ENCODE measurements around the gene RAVER1.

RAVER1 gene

GRCh38 chr19:10293637-10294367 lies 39.5 kb downstream of the RAVER1 start:
- H3K27me3 ChIP-seq (ENCODE audit: insufficient read depth, low read length): peaks cover 80% of the 10 kb centered on the region
- H2BK12ac ChIP-seq (ENCODE audit: low read length): no peak overlapping the region
- no peak overlapping the region for H2AFZ ChIP-seq (ENCODE audit: insufficient read depth, low read length, poor library complexity)
- no peak overlapping the region for H3K4me3 ChIP-seq (ENCODE audit: low read depth, low read length)
- DNase-seq: no peak
- no peak overlapping the region for H3K4ac ChIP-seq (ENCODE audit: low read depth, low read length)
- H3K36me3 ChIP-seq (ENCODE audit: control insufficient read depth in 1 of 2, insufficient read depth in 2 of 2, low read length in 2 of 2): no peaks in the 10 kb centered on the region
- H3K4me2 ChIP-seq (ENCODE audit: low read length): no peak overlapping the region
- H3K79me1 ChIP-seq (ENCODE audit: low read length): no peaks in the 10 kb centered on the region
- H3K79me2 ChIP-seq (ENCODE audit: control insufficient read depth, insufficient read depth, low read length, poor library complexity): no peaks in the 10 kb centered on the region
- H4K91ac ChIP-seq (ENCODE audit: low read depth, low read length): no peak overlapping the region
- H2BK5ac ChIP-seq (ENCODE audit: low read depth, low read length, poor library complexity): no peak overlapping the region
- no peak overlapping the region for H3K9ac ChIP-seq (ENCODE audit: low read length)
- H4K8ac ChIP-seq (ENCODE audit: low read depth, low read length): no peak overlapping the region
- no peak overlapping the region for H3K27ac ChIP-seq (ENCODE audit: low read depth, low read length)
- no peak overlapping the region for H2BK120ac ChIP-seq (ENCODE audit: insufficient read depth, low read length, poor library complexity)
- no CpG with 5 or more reads among the region's 49 CpGs for WGBS (ENCODE audit: extremely low coverage, insufficient coverage, insufficient read length)
- no peak overlapping the region for H4K12ac ChIP-seq (ENCODE audit: low read depth, low read length)
- H3K9me3 ChIP-seq (ENCODE audit: insufficient read depth, low read depth, low read length): peaks cover 46% of the 10 kb centered on the region
- H3K18ac ChIP-seq (ENCODE audit: low read length): no peak overlapping the region
- no peak overlapping the region for H2AK5ac ChIP-seq (ENCODE audit: low read length)
- H3K4me1 ChIP-seq (ENCODE audit: control insufficient read depth in 1 of 2, insufficient read depth in 2 of 2, low read length in 2 of 2): peaks cover 15 to 36% of the 10 kb centered on the region in 2 experiments
- H3K23ac ChIP-seq (ENCODE audit: low read length): no peak overlapping the region
- no peak overlapping the region for H3K14ac ChIP-seq (ENCODE audit: low read length)

- H3K18ac ChIP-seq (ENCODE audit: low read length): no peak overlapping the region
- peak in 1 of 2 donors; percentile 24 for DNase-seq
- H2BK5ac ChIP-seq (ENCODE audit: low read depth, low read length, poor library complexity): no peak overlapping the region
- no peak overlapping the region for H3K14ac ChIP-seq (ENCODE audit: low read length)
- no peak overlapping the region for H3K23ac ChIP-seq (ENCODE audit: low read length)
- H3K4ac ChIP-seq (ENCODE audit: low read depth, low read length): no peak overlapping the region
- no peaks in the 10 kb centered on the region for H3K36me3 ChIP-seq (ENCODE audit: control insufficient read depth in 1 of 2, insufficient read depth in 2 of 2, low read length in 2 of 2)
- H2AFZ ChIP-seq (ENCODE audit: insufficient read depth, low read length, poor library complexity): no peak overlapping the region
- peaks cover 47% of the 10 kb centered on the region for H3K9me3 ChIP-seq (ENCODE audit: insufficient read depth, low read depth, low read length)
- no peaks in the 10 kb centered on the region for H3K79me1 ChIP-seq (ENCODE audit: low read length)
- H4K8ac ChIP-seq (ENCODE audit: low read depth, low read length): no peak overlapping the region
- H3K27ac ChIP-seq (ENCODE audit: low read depth, low read length): no peak overlapping the region
- peaks cover 87% of the 10 kb centered on the region for H3K27me3 ChIP-seq (ENCODE audit: insufficient read depth, low read length)
- no peak overlapping the region for H2BK12ac ChIP-seq (ENCODE audit: low read length)
- H3K4me3 ChIP-seq (ENCODE audit: low read depth, low read length): peak overlapping the region; percentile 1
- no CpG with 5 or more reads among the region's 56 CpGs for WGBS (ENCODE audit: extremely low coverage, insufficient coverage, insufficient read length)
- no peak overlapping the region for H2AK5ac ChIP-seq (ENCODE audit: low read length)
- no peaks in the 10 kb centered on the region for H3K79me2 ChIP-seq (ENCODE audit: control insufficient read depth, insufficient read depth, low read length, poor library complexity)
- H4K91ac ChIP-seq (ENCODE audit: low read depth, low read length): no peak overlapping the region
- H2BK120ac ChIP-seq (ENCODE audit: insufficient read depth, low read length, poor library complexity): no peak overlapping the region
- peak overlapping the region; percentile 17 for H3K4me2 ChIP-seq (ENCODE audit: low read length)
- peaks cover 16 to 38% of the 10 kb centered on the region in 2 experiments for H3K4me1 ChIP-seq (ENCODE audit: control insufficient read depth in 1 of 2, insufficient read depth in 2 of 2, low read length in 2 of 2)
- H3K9ac ChIP-seq (ENCODE audit: low read length): no peak overlapping the region
- H4K12ac ChIP-seq (ENCODE audit: low read depth, low read length): no peak overlapping the region
Observed at GRCh38 chr19:10292789-10293636, 40.3 kb downstream of the RAVER1 start.

GRCh38 chr19:10292206-10292788 lies 41.0 kb downstream of the RAVER1 start:
- H3K18ac ChIP-seq (ENCODE audit: low read length): no peak overlapping the region
- no peak overlapping the region for H2AK5ac ChIP-seq (ENCODE audit: low read length)
- no peak overlapping the region for H4K8ac ChIP-seq (ENCODE audit: low read depth, low read length)
- no peak overlapping the region for H3K4ac ChIP-seq (ENCODE audit: low read depth, low read length)
- no peak overlapping the region for H2AFZ ChIP-seq (ENCODE audit: insufficient read depth, low read length, poor library complexity)
- no peak overlapping the region for H3K14ac ChIP-seq (ENCODE audit: low read length)
- H3K27me3 ChIP-seq (ENCODE audit: insufficient read depth, low read length): peaks cover 94% of the 10 kb centered on the region
- no peaks in the 10 kb centered on the region for H3K79me2 ChIP-seq (ENCODE audit: control insufficient read depth, insufficient read depth, low read length, poor library complexity)
- no peak overlapping the region for H3K4me3 ChIP-seq (ENCODE audit: low read depth, low read length)
- H3K36me3 ChIP-seq (ENCODE audit: control insufficient read depth in 1 of 2, insufficient read depth in 2 of 2, low read length in 2 of 2): no peaks in the 10 kb centered on the region
- H2BK5ac ChIP-seq (ENCODE audit: low read depth, low read length, poor library complexity): no peak overlapping the region
- H3K79me1 ChIP-seq (ENCODE audit: low read length): no peaks in the 10 kb centered on the region
- DNase-seq: peak in 1 of 2 donors; percentile 68
- WGBS (ENCODE audit: extremely low coverage, insufficient coverage, insufficient read length): no CpG with 5 or more reads among the region's 45 CpGs
- peaks cover 54% of the 10 kb centered on the region for H3K9me3 ChIP-seq (ENCODE audit: insufficient read depth, low read depth, low read length)
- no peak overlapping the region for H2BK12ac ChIP-seq (ENCODE audit: low read length)
- no peak overlapping the region for H3K23ac ChIP-seq (ENCODE audit: low read length)
- no peak overlapping the region for H4K91ac ChIP-seq (ENCODE audit: low read depth, low read length)
- H3K4me2 ChIP-seq (ENCODE audit: low read length): peak overlapping the region; percentile 17
- H2BK120ac ChIP-seq (ENCODE audit: insufficient read depth, low read length, poor library complexity): no peak overlapping the region
- H3K9ac ChIP-seq (ENCODE audit: low read length): no peak overlapping the region
- H3K4me1 ChIP-seq (ENCODE audit: control insufficient read depth in 1 of 2, insufficient read depth in 2 of 2, low read length in 2 of 2): peaks cover 16 to 38% of the 10 kb centered on the region in 2 experiments
- H3K27ac ChIP-seq (ENCODE audit: low read depth, low read length): no peak overlapping the region
- H4K12ac ChIP-seq (ENCODE audit: low read depth, low read length): no peak overlapping the region

- H2AK5ac ChIP-seq (ENCODE audit: low read length): no peak overlapping the region
Observed at GRCh38 chr19:10291554-10292205, 41.6 kb downstream of the RAVER1 start.

More at GRCh38 chr19:10291554-10292205, 41.6 kb downstream of the RAVER1 start:
- no peak overlapping the region for H4K8ac ChIP-seq (ENCODE audit: low read depth, low read length)
- no peak for DNase-seq
- no peaks in the 10 kb centered on the region for H3K36me3 ChIP-seq (ENCODE audit: control insufficient read depth in 1 of 2, insufficient read depth in 2 of 2, low read length in 2 of 2)
- no peak overlapping the region for H4K12ac ChIP-seq (ENCODE audit: low read depth, low read length)
- no peak overlapping the region for H3K9ac ChIP-seq (ENCODE audit: low read length)
- peaks cover 55% of the 10 kb centered on the region for H3K9me3 ChIP-seq (ENCODE audit: insufficient read depth, low read depth, low read length)
- no peak overlapping the region for H3K18ac ChIP-seq (ENCODE audit: low read length)
- no peak overlapping the region for H3K4ac ChIP-seq (ENCODE audit: low read depth, low read length)
- H2BK12ac ChIP-seq (ENCODE audit: low read length): no peak overlapping the region
- no peaks in the 10 kb centered on the region for H3K79me2 ChIP-seq (ENCODE audit: control insufficient read depth, insufficient read depth, low read length, poor library complexity)
- no peak overlapping the region for H3K4me3 ChIP-seq (ENCODE audit: low read depth, low read length)
- H2BK5ac ChIP-seq (ENCODE audit: low read depth, low read length, poor library complexity): no peak overlapping the region
- peak overlapping the region; percentile 53 for H3K4me2 ChIP-seq (ENCODE audit: low read length)
- H4K91ac ChIP-seq (ENCODE audit: low read depth, low read length): no peak overlapping the region
- no peak overlapping the region for H3K27ac ChIP-seq (ENCODE audit: low read depth, low read length)
- H3K23ac ChIP-seq (ENCODE audit: low read length): no peak overlapping the region
- no peaks in the 10 kb centered on the region for H3K79me1 ChIP-seq (ENCODE audit: low read length)
- peaks cover 97% of the 10 kb centered on the region for H3K27me3 ChIP-seq (ENCODE audit: insufficient read depth, low read length)
- WGBS (ENCODE audit: extremely low coverage, insufficient coverage, insufficient read length): no CpG with 5 or more reads among the region's 49 CpGs
- no peak overlapping the region for H2BK120ac ChIP-seq (ENCODE audit: insufficient read depth, low read length, poor library complexity)
- H3K4me1 ChIP-seq (ENCODE audit: control insufficient read depth in 1 of 2, insufficient read depth in 2 of 2, low read length in 2 of 2): peaks cover 17 to 38% of the 10 kb centered on the region in 2 experiments
- H2AFZ ChIP-seq (ENCODE audit: insufficient read depth, low read length, poor library complexity): no peak overlapping the region
- H3K14ac ChIP-seq (ENCODE audit: low read length): no peak overlapping the region

Measured in trophoblast cell (in vitro differentiated cells and primary cell).